ENCODE results near the gene ATF7IP. TPM values are rescaled to one million over a fixed set of nuclear protein-coding genes. Genes with fewer than 3 reads are reported as not detected.

The ATF7IP gene
- total RNA-seq, 2 experiments from 2014 or later, result 101 to 107 TPM

DNA sequence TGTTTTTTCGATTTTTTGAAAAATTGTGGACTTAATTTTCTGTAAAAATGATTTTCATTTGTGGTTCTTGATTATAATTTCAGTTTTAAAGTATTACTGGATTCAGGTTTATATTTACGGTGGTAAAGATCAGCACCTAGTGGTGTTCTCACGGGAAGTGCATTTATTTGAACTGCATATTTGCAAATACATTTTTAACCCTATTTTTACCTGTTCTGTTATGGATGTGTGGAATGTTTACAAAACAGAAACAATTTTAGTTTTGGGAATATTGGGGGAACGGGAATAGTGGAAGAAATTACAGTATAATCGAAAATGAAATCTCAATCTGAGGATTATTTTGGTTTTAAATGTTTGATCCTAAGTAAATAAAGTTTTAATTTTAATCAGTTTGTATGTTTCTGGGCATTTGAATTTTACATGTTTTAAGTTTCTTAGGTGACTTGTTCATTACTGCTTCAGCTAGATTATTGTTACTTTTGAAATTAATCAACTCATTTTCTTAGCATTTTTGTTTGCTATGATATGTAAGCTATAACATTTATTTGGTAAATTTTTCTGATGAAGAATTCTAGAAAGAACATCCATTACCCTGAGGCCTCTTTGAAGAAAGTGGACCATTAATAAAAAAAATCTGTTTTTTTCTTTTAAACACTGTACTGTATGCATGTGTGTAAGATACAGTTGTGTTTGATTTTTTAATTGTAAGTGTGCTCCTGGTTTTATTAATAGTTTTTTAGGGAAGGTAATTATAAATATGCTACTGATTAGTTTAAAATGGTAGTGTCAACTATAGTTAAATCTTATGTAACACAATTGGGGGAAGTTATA lies 942 bp downstream of the ATF7IP start:
- CTCF ChIA-PET, result interaction anchor here (0.8 to 2.4 kb wide), 25 partner anchors 17 to 407 kb away, joined by 3 to 35 read pairs (median 4); a partner anchor contains a TSS
- peak overlapping the region; percentile 75 for H3K4me3 Mint-ChIP-seq
- intact Hi-C loops (cut with micrococcal nuclease), result loop anchor here (1.0 to 5.0 kb wide), 4 partner anchors 19 to 129 kb away; no protein-coding TSS in a partner anchor
- peaks cover 35% of the 10 kb centered on the region for H3K4me1 Mint-ChIP-seq (ENCODE audit: low read depth)
- no peaks in the 10 kb centered on the region for H3K27me3 Mint-ChIP-seq
- peaks cover 32% of the 10 kb centered on the region for H3K36me3 Mint-ChIP-seq (ENCODE audit: low read depth)
- TF ChIP-seq, protein P1, sequence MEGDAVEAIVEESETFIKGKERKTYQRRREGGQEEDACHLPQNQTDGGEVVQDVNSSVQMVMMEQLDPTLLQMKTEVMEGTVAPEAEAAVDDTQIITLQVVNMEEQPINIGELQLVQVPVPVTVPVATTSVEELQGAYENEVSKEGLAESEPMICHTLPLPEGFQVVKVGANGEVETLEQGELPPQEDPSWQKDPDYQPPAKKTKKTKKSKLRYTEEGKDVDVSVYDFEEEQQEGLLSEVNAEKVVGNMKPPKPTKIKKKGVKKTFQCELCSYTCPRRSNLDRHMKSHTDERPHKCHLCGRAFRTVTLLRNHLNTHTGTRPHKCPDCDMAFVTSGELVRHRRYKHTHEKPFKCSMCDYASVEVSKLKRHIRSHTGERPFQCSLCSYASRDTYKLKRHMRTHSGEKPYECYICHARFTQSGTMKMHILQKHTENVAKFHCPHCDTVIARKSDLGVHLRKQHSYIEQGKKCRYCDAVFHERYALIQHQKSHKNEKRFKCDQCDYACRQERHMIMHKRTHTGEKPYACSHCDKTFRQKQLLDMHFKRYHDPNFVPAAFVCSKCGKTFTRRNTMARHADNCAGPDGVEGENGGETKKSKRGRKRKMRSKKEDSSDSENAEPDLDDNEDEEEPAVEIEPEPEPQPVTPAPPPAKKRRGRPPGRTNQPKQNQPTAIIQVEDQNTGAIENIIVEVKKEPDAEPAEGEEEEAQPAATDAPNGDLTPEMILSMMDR (IDR thresholded peaks at IDR 0.05), result peak; percentile 26
- POLR2A ChIA-PET, result interaction anchor here (0.7 to 2.6 kb wide), 15 partner anchors 20 to 404 kb away, joined by 3 to 55 read pairs (median 4); a partner anchor contains a TSS
- H3K9me3 Mint-ChIP-seq, result peaks cover 3% of the 10 kb centered on the region
- H3K27ac Mint-ChIP-seq, result peak overlapping the region; percentile 97
- no peak for ATAC-seq
- DNase-seq, result no peak

DNA sequence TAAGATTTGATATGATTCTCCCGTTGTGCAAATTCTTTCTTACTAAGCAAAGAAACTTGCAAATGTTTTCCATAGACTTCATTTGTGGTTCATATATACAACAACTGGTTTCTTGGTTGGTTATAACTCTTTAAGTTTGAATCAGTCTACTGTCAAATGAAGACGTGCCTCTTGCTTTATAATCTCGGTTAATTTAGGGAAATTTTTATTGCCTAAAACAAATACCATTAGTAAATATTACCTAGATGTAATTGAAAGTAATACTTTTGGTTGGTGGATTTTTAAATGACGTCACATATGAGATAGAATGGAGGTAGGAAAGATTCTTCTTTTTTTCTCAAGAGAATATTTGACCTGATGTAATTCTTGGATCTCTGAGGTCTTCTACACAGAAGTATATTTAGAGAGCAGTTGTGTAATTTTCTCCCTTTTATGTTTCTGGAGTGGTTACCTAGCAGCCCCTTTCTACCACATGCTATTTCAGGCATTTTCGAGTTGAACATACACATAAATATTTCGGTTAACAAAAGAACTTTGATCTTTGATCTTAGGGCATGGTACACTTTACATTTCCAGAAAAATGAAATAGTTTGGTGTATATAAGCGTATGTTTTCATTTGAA lies 1.7 kb downstream of the ATF7IP start:
- peak; percentile 49 for ATAC-seq
- no peak for DNase-seq
- intact Hi-C loops (cut with micrococcal nuclease), result loop anchor here (1.0 to 5.0 kb wide), 4 partner anchors 18 to 130 kb away; no protein-coding TSS in a partner anchor
- H3K27me3 Mint-ChIP-seq, result no peaks in the 10 kb centered on the region
- POLR2A ChIA-PET, result interaction anchor here (1.8 to 1.9 kb wide), 2 partner anchors 28 to 32 kb away, joined by 5 to 13 read pairs; no protein-coding TSS in a partner anchor
- H3K27ac Mint-ChIP-seq, result peak overlapping the region; percentile 97
- H3K9me3 Mint-ChIP-seq, result peaks cover 3% of the 10 kb centered on the region
- TF ChIP-seq, protein P1 (IDR thresholded peaks at IDR 0.05), result no peak
- CTCF ChIA-PET, result interaction anchor here (1.6 to 2.4 kb wide), 6 partner anchors 18 to 112 kb away, joined by 4 to 35 read pairs (median 20); no protein-coding TSS in a partner anchor
- H3K4me3 Mint-ChIP-seq, result peak overlapping the region; percentile 75
- peaks cover 42% of the 10 kb centered on the region for H3K4me1 Mint-ChIP-seq (ENCODE audit: low read depth)
- H3K36me3 Mint-ChIP-seq (ENCODE audit: low read depth), result peaks cover 32% of the 10 kb centered on the region

DNA sequence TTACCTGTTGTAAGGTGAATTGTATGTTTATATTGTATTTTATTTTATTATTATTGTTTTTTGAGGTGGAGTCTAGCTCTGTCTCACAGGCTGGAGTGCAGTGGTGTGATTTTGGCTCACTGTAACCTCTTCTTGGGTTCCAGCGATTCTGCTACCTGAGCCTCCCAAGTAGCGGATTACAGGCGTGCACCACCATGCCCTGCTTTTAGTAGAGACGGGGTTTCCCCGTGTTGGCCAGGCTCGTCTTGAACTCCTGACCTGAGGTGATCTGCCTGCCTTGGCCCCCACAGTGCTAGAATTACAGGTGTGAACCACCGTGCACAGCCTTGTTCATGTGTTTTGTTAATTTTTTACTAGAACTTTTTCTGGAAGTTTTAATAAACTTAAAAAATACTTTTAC lies 3.8 kb downstream of the ATF7IP start:
- intact Hi-C loops (cut with micrococcal nuclease), result loop anchor here (5.0 kb wide), 1 partner anchor 132 kb away; no protein-coding TSS in a partner anchor
- Mint-ChIP-seq H3K27me3 (no peaks in the 10 kb centered on the region), H3K27ac (peak overlapping the region; percentile 94), H3K36me3 (ENCODE audit: low read depth) (peaks cover 37% of the 10 kb centered on the region), H3K4me3 (peak overlapping the region; percentile 68), H3K9me3 (peaks cover 1% of the 10 kb centered on the region), H3K4me1 (ENCODE audit: low read depth) (peaks cover 54% of the 10 kb centered on the region)
- DNase-seq (peak; percentile 53), ATAC-seq (no peak)
- ChIA-PET POLR2A (interaction anchor here (1.1 to 1.4 kb wide), 3 partner anchors 25 to 33 kb away, joined by 4 to 7 read pairs (median 4); no protein-coding TSS in a partner anchor), CTCF (interaction anchor here (1.4 kb wide), 1 partner anchor 85 kb away, joined by 4 read pairs; no protein-coding TSS in a partner anchor)
- TF ChIP-seq, protein P1 (IDR thresholded peaks at IDR 0.05), result no peak

DNA sequence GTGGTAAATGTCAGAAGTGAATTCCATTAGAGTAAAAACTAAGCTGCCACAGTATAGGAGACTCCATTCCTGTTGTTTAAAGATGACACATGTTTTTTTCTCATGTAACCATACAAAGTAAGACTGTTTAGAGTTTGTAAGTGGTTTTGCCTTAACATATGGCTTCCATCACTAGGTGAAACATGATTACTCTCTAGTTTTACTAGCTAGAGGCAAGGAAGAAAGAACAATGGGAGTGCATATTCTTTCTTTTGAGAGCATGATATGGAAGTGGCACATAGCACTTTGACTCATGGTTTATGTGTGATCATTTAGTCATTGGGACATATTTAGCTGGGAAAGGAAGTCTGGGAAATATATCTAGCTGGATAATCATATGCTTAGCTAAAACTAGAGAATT lies 7.7 kb downstream of the ATF7IP start:
- TF ChIP-seq, protein P1 (IDR thresholded peaks at IDR 0.05), result no peak
- peak overlapping the region; percentile 47 for H3K4me3 Mint-ChIP-seq

More for the DNA sequence above, 7.7 kb downstream of the ATF7IP start:
- DNase-seq (no peak), ATAC-seq (peak; percentile 17)
- intact Hi-C loops (cut with micrococcal nuclease), result no loop called here
- CTCF ChIA-PET, result interaction anchor here (0.6 to 2.6 kb wide), 4 partner anchors 21 to 135 kb away, joined by 3 to 16 read pairs (median 4); no protein-coding TSS in a partner anchor
- H3K36me3 Mint-ChIP-seq (ENCODE audit: low read depth), result peaks cover 46% of the 10 kb centered on the region
- H3K4me1 Mint-ChIP-seq (ENCODE audit: low read depth), result peaks cover 59% of the 10 kb centered on the region
- H3K27ac Mint-ChIP-seq, result peak overlapping the region; percentile 90
- H3K9me3 Mint-ChIP-seq, result peaks cover under 1% of the 10 kb centered on the region
- H3K27me3 Mint-ChIP-seq, result no peaks in the 10 kb centered on the region
- POLR2A ChIA-PET, result no interaction called here
